Measurements from ENCODE around the gene ANO2.

The ANO2 gene

GRCh38 chr12:5985471-5985870 is 40.4 kb upstream of the ANO2 start:
- H3K27me3 ChIP-seq: no peaks in the 10 kb centered on the region
- intact Hi-C loops (cut with DNase I; ENCODE audit: low total_unique reads): loop anchor here (5.0 kb wide), 1 partner anchor 297 kb away; no protein-coding TSS in a partner anchor

GRCh38 chr12:5984873-5985272 is 39.8 kb upstream of the ANO2 start:
- no peak overlapping the region for H3K4me3 ChIP-seq
- TF ChIP-seq CTCF (IDR thresholded peaks at IDR 0.05): no peak
- no peaks in the 10 kb centered on the region for H3K36me3 ChIP-seq
- H3K27me3 ChIP-seq: no peaks in the 10 kb centered on the region
- no peak for DNase-seq
- H3K27ac ChIP-seq: no peak overlapping the region
- intact Hi-C loops (cut with DNase I; ENCODE audit: low total_unique reads): loop anchor here (5.0 kb wide), 1 partner anchor 297 kb away; no protein-coding TSS in a partner anchor
- peaks cover 0 to 4% (median 0%) of the 10 kb centered on the region in 4 donors for H3K4me1 ChIP-seq
- H3K9me3 ChIP-seq: no peaks in the 10 kb centered on the region

More at GRCh38 chr12:5985471-5985870, 40.4 kb upstream of the ANO2 start:
- no peak for TF ChIP-seq CTCF (IDR thresholded peaks at IDR 0.05)
- peaks cover 0 to 4% (median 0%) of the 10 kb centered on the region in 4 donors for H3K4me1 ChIP-seq
- DNase-seq: no peak
- no peak overlapping the region for H3K27ac ChIP-seq
- H3K9me3 ChIP-seq: no peaks in the 10 kb centered on the region
- H3K36me3 ChIP-seq: no peaks in the 10 kb centered on the region
- H3K4me3 ChIP-seq: no peak overlapping the region

- Histone ChIP-seq H3K36me3 (no peaks in the 10 kb centered on the region), H3K9me3 (no peaks in the 10 kb centered on the region), H3K27me3 (no peaks in the 10 kb centered on the region), H3K4me3 (no peak overlapping the region), H3K4me1 (no peaks in the 10 kb centered on the region), H3K27ac (no peak overlapping the region)
- intact Hi-C loops (cut with DNase I; ENCODE audit: low total_unique reads): no loop called here
- no peak for DNase-seq
- no peak for TF ChIP-seq CTCF (IDR thresholded peaks at IDR 0.05)
These were observed 37.0 kb upstream of the ANO2 start for GRCh38 chr12:5982106-5982505.

GRCh38 chr12:5977556-5977955 is 32.5 kb upstream of the ANO2 start:
- DNase-seq: no peak
- H3K27ac ChIP-seq: no peak overlapping the region
- H3K4me3 ChIP-seq: no peak overlapping the region
- H3K9me3 ChIP-seq: no peaks in the 10 kb centered on the region
- TF ChIP-seq CTCF (IDR thresholded peaks at IDR 0.05): no peak
- no peaks in the 10 kb centered on the region for H3K36me3 ChIP-seq
- intact Hi-C loops (cut with DNase I; ENCODE audit: low total_unique reads): no loop called here
- H3K27me3 ChIP-seq: no peaks in the 10 kb centered on the region
- no peaks in the 10 kb centered on the region for H3K4me1 ChIP-seq

- Histone ChIP-seq H3K9me3 (no peaks in the 10 kb centered on the region), H3K27me3 (no peaks in the 10 kb centered on the region), H3K4me3 (no peak overlapping the region), H3K4me1 (no peaks in the 10 kb centered on the region), H3K36me3 (no peaks in the 10 kb centered on the region), H3K27ac (no peak overlapping the region)
- DNase-seq: no peak
- intact Hi-C loops (cut with DNase I; ENCODE audit: low total_unique reads): no loop called here
- no peak for TF ChIP-seq CTCF (IDR thresholded peaks at IDR 0.05)
These were observed 31.7 kb upstream of the ANO2 start for GRCh38 chr12:5976711-5977110.

GRCh38 chr12:5976196-5976595 is 31.1 kb upstream of the ANO2 start:
- intact Hi-C loops (cut with DNase I; ENCODE audit: low total_unique reads): no loop called here
- no peak for DNase-seq
- H3K36me3 ChIP-seq: no peaks in the 10 kb centered on the region
- H3K9me3 ChIP-seq: no peaks in the 10 kb centered on the region
- H3K27me3 ChIP-seq: no peaks in the 10 kb centered on the region
- no peaks in the 10 kb centered on the region for H3K4me1 ChIP-seq
- H3K4me3 ChIP-seq: no peak overlapping the region
- no peak for TF ChIP-seq CTCF (IDR thresholded peaks at IDR 0.05)
- no peak overlapping the region for H3K27ac ChIP-seq
